ENCODE measurements around the gene SORT1. TPM values are rescaled to one million over a fixed set of nuclear protein-coding genes. Genes with fewer than 3 reads are reported as not detected.

Gene SORT1
- total RNA-seq, 4 donors from 2014 or later: 37.0 to 69.6 (median 44.7) TPM

GRCh38 chr1:109268431-109269211 is 129.1 kb downstream of the SORT1 start:
- peaks cover 4 to 97% (median 17%) of the 10 kb centered on the region in 3 donors for H3K36me3 ChIP-seq
- intact Hi-C loops (cut with DNase I): no loop called here
- 68 to 88% methylated on average over 4 to 9 of the region's 29 CpGs for WGBS, 2 donors

GRCh38 chr1:109267743-109268300 is 129.9 kb downstream of the SORT1 start:
- TF ChIP-seq POLR2A (IDR thresholded peaks at IDR 0.05): no peak
- no peak for TF ChIP-seq CTCF (IDR thresholded peaks at IDR 0.05)
- Histone ChIP-seq H3K9me3 (no peaks in the 10 kb centered on the region), H3K27me3 (no peaks in the 10 kb centered on the region), H3K4me3 (no peak overlapping the region), H3K36me3 (peaks cover 4 to 89% (median 17%) of the 10 kb centered on the region in 3 donors), H3K27ac (peak overlapping the region; percentile 75 to 83 (median 80)), H3K4me1 (peaks cover 6 to 42% (median 14%) of the 10 kb centered on the region in 3 donors)
- 50 to 86% methylated on average over 1 to 10 of the region's 17 CpGs for WGBS, 2 donors
- no peak for DNase-seq
- intact Hi-C loops (cut with DNase I): no loop called here

More at GRCh38 chr1:109268431-109269211, 129.1 kb downstream of the SORT1 start:
- DNase-seq: no peak
- Histone ChIP-seq H3K4me1 (peaks cover 12 to 42% (median 15%) of the 10 kb centered on the region in 3 donors), H3K27me3 (no peaks in the 10 kb centered on the region), H3K9me3 (no peaks in the 10 kb centered on the region), H3K4me3 (no peak overlapping the region), H3K27ac (peak overlapping the region in 2 of 4 donors; percentile 82 to 83)
- no peak for TF ChIP-seq POLR2A (IDR thresholded peaks at IDR 0.05)
- TF ChIP-seq CTCF (IDR thresholded peaks at IDR 0.05): no peak

- Histone ChIP-seq H3K9me3 (no peaks in the 10 kb centered on the region), H3K27me3 (no peaks in the 10 kb centered on the region), H3K36me3 (peaks cover 4 to 84% (median 17%) of the 10 kb centered on the region in 3 donors), H3K4me1 (peaks cover 11 to 45% (median 20%) of the 10 kb centered on the region in 3 donors), H3K27ac (peak overlapping the region; percentile 75 to 83 (median 80)), H3K4me3 (no peak overlapping the region)
- DNase-seq: no peak
- intact Hi-C loops (cut with DNase I): no loop called here
- 51 to 59% methylated on average over 6 to 10 of the region's 11 CpGs for WGBS, 2 donors
- no peak for TF ChIP-seq CTCF (IDR thresholded peaks at IDR 0.05)
- no peak for TF ChIP-seq POLR2A (IDR thresholded peaks at IDR 0.05)
Measured at GRCh38 chr1:109266965-109267364, 130.8 kb downstream of the SORT1 start.

GRCh38 chr1:109265741-109266330 is 131.9 kb downstream of the SORT1 start:
- Histone ChIP-seq H3K36me3 (peaks cover 4 to 84% (median 17%) of the 10 kb centered on the region in 3 donors), H3K4me3 (no peak overlapping the region), H3K9me3 (no peaks in the 10 kb centered on the region), H3K27me3 (no peaks in the 10 kb centered on the region), H3K4me1 (peaks cover 11 to 49% (median 20%) of the 10 kb centered on the region in 3 donors), H3K27ac (peak overlapping the region in 2 of 4 donors; percentile 25 to 75)
- TF ChIP-seq CTCF (IDR thresholded peaks at IDR 0.05): no peak
- TF ChIP-seq POLR2A (IDR thresholded peaks at IDR 0.05): no peak
- DNase-seq: no peak
- WGBS, 2 donors: 90 to 100% methylated on average over 2 to 3 of the region's 13 CpGs
- intact Hi-C loops (cut with DNase I): no loop called here

- no peaks in the 10 kb centered on the region for H3K27me3 ChIP-seq
- H3K9me3 ChIP-seq: no peaks in the 10 kb centered on the region
- 70% methylated on average over 3 of the region's 4 CpGs; no CpG with 5 or more reads in 1 of the 2 donors for WGBS, 2 donors
- intact Hi-C loops (cut with DNase I): no loop called here
- no peak for DNase-seq
- H3K36me3 ChIP-seq: peaks cover 4 to 84% (median 17%) of the 10 kb centered on the region in 3 donors
- peaks cover 11 to 49% (median 20%) of the 10 kb centered on the region in 3 donors for H3K4me1 ChIP-seq
- peak overlapping the region in 1 of 4 donors; percentile 90 for H3K27ac ChIP-seq
- TF ChIP-seq CTCF (IDR thresholded peaks at IDR 0.05): no peak
- TF ChIP-seq POLR2A (IDR thresholded peaks at IDR 0.05): no peak
- no peak overlapping the region for H3K4me3 ChIP-seq
Measured at GRCh38 chr1:109265016-109265415, 132.7 kb downstream of the SORT1 start.
